A549 (cell line): ENCODE measurements around the gene C1orf216. TPM values are rescaled to one million over a fixed set of nuclear protein-coding genes. Genes with fewer than 3 reads are reported as not detected.
"Not testable (repeated sequence)": the region's sequence is repeated elsewhere in the genome, so short reads cannot be mapped to it uniquely, and the experiment has no call there.

Experiments
- ATAC-seq, 2 experiments: fragments of 200-7000 bp in 1 of 2; fragments of >200 bp in 1 of 2; cut with Nextera tagmentation in 1 of 2; cut with Tn5 transposase in 1 of 2; 3 replicates each; pipeline versions ENCODE4 v1.8.0 to v1.9.1; 2018 to 2020; ENCODE audit warnings: mild to moderate bottlenecking in 1 of 2, moderate library complexity in 1 of 2
- CTCF ChIA-PET: fragments of 300-600 bp; sonication (Branson Sonifier 250); formaldehyde crosslinking; extraction: SDS; loops from one replicate; lab custom pipeline; 2021; ENCODE audit warnings: antibody characterized with exemption, inconsistent platforms; lab: Yijun Ruan, JAX
- POLR2A ChIA-PET: fragments of 350-600 bp; formaldehyde crosslinking; extraction: SDS; loops from one replicate; lab custom pipeline; 2021; ENCODE audit warnings: antibody characterized with exemption, inconsistent platforms; lab: Yijun Ruan, JAX
- DNase-seq, 2 experiments: peaks; one replicate each; pipeline versions ENCODE4 v3.0.0 to v3.0.0-alpha.2; 2011 to 2016; ENCODE audit warnings: low read depth in 1 of 2, low spot score in 1 of 2
- FAIRE-seq: peaks from 2 replicates; lab custom pipeline; 2011; peaks lifted over from hg19 to GRCh38; lab: Jason Lieb, UNC
- H3K27ac ChIP-seq, 2 experiments: fragments of >200 bp; sonication (Bioruptor Twin); formaldehyde crosslinking; 3 replicates each; pipeline ENCODE4 v1.5.1; 2016 to 2017
- H3K4me1 ChIP-seq: fragments of >200 bp; sonication (Bioruptor Twin); formaldehyde crosslinking; 3 replicates; pipeline ENCODE4 v1.6.1; 2016
- H3K4me2 ChIP-seq: fragments of >200 bp; sonication (Bioruptor Twin); formaldehyde crosslinking; 3 replicates; pipeline ENCODE4 v1.6.1; 2016
- H3K4me3 ChIP-seq: fragments of >200 bp; sonication (Bioruptor Twin); formaldehyde crosslinking; 3 replicates; pipeline ENCODE4 v1.5.1; 2016
- H3K9me3 ChIP-seq: fragments of >200 bp; sonication (Bioruptor Twin); formaldehyde crosslinking; 3 replicates; pipeline ENCODE4 v1.6.1; 2016
- ATOH8 ChIP-seq: fragments of 250-450 bp; sonication (Bioruptor Pico); IDR thresholded peaks from 2 replicates; pipeline ENCODE4 v1.5.0; 2020; ENCODE audit warnings: low read depth, mild to moderate bottlenecking, moderate library complexity
- CBX2 ChIP-seq: fragments of 200-600 bp; sonication (generic); IDR thresholded peaks from 2 replicates; pipeline ENCODE4 v1.6.1; 2016; ENCODE audit warnings: low read depth, mild to moderate bottlenecking, borderline replicate concordance
- CEBPB ChIP-seq, 2 experiments: fragments of >200 bp in 1 of 2; sonication (Bioruptor Twin) in 1 of 2; formaldehyde crosslinking in 1 of 2; IDR thresholded peaks; 2 replicates each; pipeline ENCODE4 v1.6.1; 2012 to 2016
- FOSL2 ChIP-seq, 2 experiments: fragments of 450-650 bp in 1 of 2; fragments of >200 bp in 1 of 2; sonication (Bioruptor Twin) in 1 of 2; formaldehyde crosslinking; IDR thresholded peaks; 2 replicates each; pipeline versions ENCODE4 v1.5.0 to v1.6.1; 2016 to 2020; ENCODE audit warnings: mild to moderate bottlenecking in 1 of 2, moderate library complexity in 1 of 2
- GATA3 ChIP-seq: IDR thresholded peaks from 2 replicates; pipeline ENCODE4 v1.6.1; 2012; ENCODE audit warnings: borderline replicate concordance
- HDAC2 ChIP-seq: fragments of 200-600 bp; sonication (generic); IDR thresholded peaks from 2 replicates; pipeline ENCODE4 v1.6.1; 2016
- HES2 ChIP-seq: fragments of >200 bp; sonication (Bioruptor Twin); formaldehyde crosslinking; IDR thresholded peaks from 2 replicates; pipeline ENCODE4 v1.6.1; 2016
- HEYL ChIP-seq: fragments of 250-450 bp; sonication (Bioruptor Pico); IDR thresholded peaks from 2 replicates; pipeline ENCODE4 v1.8.0; 2021; ENCODE audit warnings: mild to moderate bottlenecking, moderate library complexity
- HOXA7 ChIP-seq: fragments of 250-450 bp; sonication (Bioruptor Pico); IDR thresholded peaks from 2 replicates; pipeline ENCODE4 v1.5.0; 2020; ENCODE audit warnings: mild to moderate bottlenecking, moderate library complexity
- JUN ChIP-seq, 2 experiments: fragments of >200 bp; sonication (Bioruptor Twin); formaldehyde crosslinking; IDR thresholded peaks; 2 replicates in 1 of 2; 3 replicates in 1 of 2; pipeline ENCODE4 v1.6.1; 2016 to 2017
- KDM1A ChIP-seq: fragments of 200-600 bp; sonication (generic); IDR thresholded peaks from 2 replicates; pipeline ENCODE4 v1.6.1; 2016; ENCODE audit warnings: low read depth, mild to moderate bottlenecking
- MAFK ChIP-seq: fragments of 450-650 bp; IDR thresholded peaks from 2 replicates; pipeline ENCODE4 v1.6.1; 2014; ENCODE audit not compliant: partially characterized antibody
- MAZ ChIP-seq: fragments of 150-350 bp; IDR thresholded peaks from 2 replicates; pipeline ENCODE4 v1.6.1; 2014; ENCODE audit warnings: antibody characterized with exemption, low read depth, low read length, borderline replicate concordance
- MYC ChIP-seq: IDR thresholded peaks from 2 replicates; pipeline ENCODE4 v1.6.1; 2012; ENCODE audit warnings: mild to moderate bottlenecking, inconsistent platforms, low read length, improper control_type of control experiment, borderline replicate concordance
- NFE2L2 ChIP-seq: fragments of 150-350 bp; conservative IDR thresholded peaks from 2 replicates; pipeline ENCODE4 v1.6.1; 2014; ENCODE audit warnings: low read length
- POLR2A ChIP-seq: IDR thresholded peaks from 2 replicates; pipeline ENCODE4 v1.6.1; 2012; ENCODE audit warnings: mild to moderate bottlenecking, low read length
- RAD21 ChIP-seq, 2 experiments: fragments of >200 bp in 1 of 2; sonication (Bioruptor Twin) in 1 of 2; formaldehyde crosslinking in 1 of 2; IDR thresholded peaks in 1 of 2; conservative IDR thresholded peaks in 1 of 2; 2 replicates in 1 of 2; 3 replicates in 1 of 2; pipeline ENCODE4 v1.6.1; 2012 to 2018; ENCODE audit warnings: inconsistent platforms in 1 of 2
- RARB ChIP-seq: fragments of 250-450 bp; sonication (Bioruptor Pico); IDR thresholded peaks from 2 replicates; pipeline ENCODE4 v1.8.0; 2021; ENCODE audit warnings: mild to moderate bottlenecking, moderate library complexity
- TFCP2L1 ChIP-seq: fragments of 250-450 bp; sonication (Bioruptor Pico); IDR thresholded peaks from 2 replicates; pipeline ENCODE4 v1.5.0; 2021; ENCODE audit warnings: mild to moderate bottlenecking
- TP53 ChIP-seq: fragments of 250-450 bp; sonication (Bioruptor Pico); IDR thresholded peaks from 2 replicates; pipeline ENCODE4 v1.5.0; 2021; ENCODE audit warnings: mild to moderate bottlenecking, moderate library complexity
- ZC3H11A ChIP-seq: fragments of 450-650 bp; IDR thresholded peaks from 2 replicates; pipeline ENCODE4 v1.6.1; 2014; ENCODE audit warnings: antibody characterized with exemption, mild to moderate bottlenecking
- WGBS: methylation state at CpG from one replicate; pipeline ENCODE4 v1.1.6; 2017; ENCODE audit errors: missing lambda C conversion rate; 5-methylcytosine and 5-hydroxymethylcytosine counted together
- polyA plus RNA-seq, 4 experiments: library from polyadenylated mRNA; depleted of rRNA in 3 of 4; stranded (reverse); fragments of >200 nt; fragmentation: RNase III in 1 of 4; extraction: RNeasy Plus Mini Kit Qiagen cat#74134 plus additional on column Dnase treatment in 1 of 4; gene quantifications; 2 replicates in 3 of 4; 3 replicates in 1 of 4; pipeline ENCODE4 v1.2.3, GENCODE V29; 2011 to 2017

The C1orf216 gene
- polyA plus RNA-seq, 2 of the 4 experiments (the other 2 are of a cell fraction), result 12.0 to 17.7 TPM

DNA sequence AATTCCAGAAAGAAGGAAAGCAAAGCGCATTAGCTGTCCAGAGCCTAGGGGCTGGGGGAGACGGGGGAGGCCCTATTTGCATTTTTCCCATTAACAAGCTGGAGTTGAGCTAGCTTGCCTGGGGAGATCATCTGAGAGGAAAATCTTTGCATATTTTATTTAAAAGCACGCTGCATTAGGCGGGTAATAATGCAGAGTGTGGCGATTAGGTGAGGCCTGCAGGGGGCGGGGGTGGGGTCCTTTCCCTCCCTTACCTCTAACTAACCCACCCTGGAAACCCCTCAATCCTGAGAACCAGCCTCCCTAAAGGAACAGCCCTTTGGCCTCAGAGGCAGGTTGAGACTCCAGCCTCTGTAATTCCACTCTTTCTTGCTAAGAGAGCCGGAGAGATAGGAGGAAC, 16.2 kb downstream of the C1orf216 start (continued):
- TF ChIP-seq MAZ (no peak), POLR2A (no peak)

DNA sequence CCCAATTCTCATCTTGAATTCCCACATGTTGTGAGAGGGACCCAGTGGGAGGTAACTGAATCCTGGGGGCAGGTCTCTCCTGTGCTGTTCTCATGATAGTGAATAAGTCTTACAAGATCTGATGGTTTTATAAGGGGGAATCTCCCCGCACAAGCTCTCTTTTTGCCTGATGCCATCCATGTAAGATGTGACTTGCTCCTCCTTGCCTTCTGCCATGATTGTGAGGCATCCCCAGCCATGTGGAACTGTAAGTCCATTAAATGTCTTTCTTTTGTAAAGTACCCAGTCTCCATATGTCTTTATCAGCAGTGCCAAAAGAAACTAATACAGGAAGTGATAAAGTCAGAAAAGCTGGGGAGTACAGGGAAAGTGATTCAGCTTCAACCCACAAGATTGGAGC, 19.5 kb downstream of the C1orf216 start:
- H3K4me1 ChIP-seq, H3K4me3 ChIP-seq, H3K27ac ChIP-seq, DNase-seq, FAIRE-seq, H3K4me2 ChIP-seq, POLR2A ChIA-PET, H3K9me3 ChIP-seq, ATAC-seq: not testable (repeated sequence)
- CTCF ChIA-PET, result interaction anchor here (1.4 to 9.5 kb wide), 2 partner anchors 16 to 28 kb away, joined by 4 to 53 read pairs; no protein-coding TSS in a partner anchor
- 33% methylated on average over 1 of the region's 1 CpG for WGBS

DNA sequence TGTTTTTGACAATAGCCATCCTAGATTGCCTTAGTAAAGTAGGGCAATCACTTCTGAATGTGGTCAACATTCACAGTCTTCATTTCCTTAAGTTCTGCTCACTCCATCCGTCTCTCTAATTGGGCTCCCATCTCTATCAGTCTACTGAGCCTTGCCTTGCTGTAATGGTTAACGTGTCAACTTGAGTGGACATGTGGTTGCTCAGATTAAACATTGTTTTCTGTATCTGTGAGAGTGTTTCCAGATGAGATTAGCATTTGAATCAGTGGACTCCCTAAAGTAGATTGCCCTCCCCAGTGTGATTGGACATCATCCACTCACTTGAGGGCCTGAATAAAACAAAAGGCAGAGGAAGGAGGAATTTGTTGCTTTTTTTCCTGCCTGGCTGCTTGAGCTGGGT, 26.4 kb downstream of the C1orf216 start:
- TF ChIP-seq MAFK, result no peak
- TF ChIP-seq POLR2A, result no peak
- TF ChIP-seq HEYL, result no peak
- TF ChIP-seq FOSL2 (IDR thresholded peaks at IDR 0.05), result no peak
- TF ChIP-seq FOSL2 (CRISPR knock-in tag; IDR thresholded peaks at IDR 0.05), result no peak
- TF ChIP-seq RARB, result no peak
- no peak for TF ChIP-seq ATOH8
- no peak for TF ChIP-seq JUN (IDR thresholded peaks at IDR 0.05)
- TF ChIP-seq TP53 (CRISPR knock-in tag), result no peak
- no peak for TF ChIP-seq GATA3
- no peak for TF ChIP-seq CBX2
- TF ChIP-seq, all 56 proteins: peak for 0
- H3K4me2 ChIP-seq, result no peak overlapping the region
- CTCF ChIA-PET, result no interaction called here

DNA sequence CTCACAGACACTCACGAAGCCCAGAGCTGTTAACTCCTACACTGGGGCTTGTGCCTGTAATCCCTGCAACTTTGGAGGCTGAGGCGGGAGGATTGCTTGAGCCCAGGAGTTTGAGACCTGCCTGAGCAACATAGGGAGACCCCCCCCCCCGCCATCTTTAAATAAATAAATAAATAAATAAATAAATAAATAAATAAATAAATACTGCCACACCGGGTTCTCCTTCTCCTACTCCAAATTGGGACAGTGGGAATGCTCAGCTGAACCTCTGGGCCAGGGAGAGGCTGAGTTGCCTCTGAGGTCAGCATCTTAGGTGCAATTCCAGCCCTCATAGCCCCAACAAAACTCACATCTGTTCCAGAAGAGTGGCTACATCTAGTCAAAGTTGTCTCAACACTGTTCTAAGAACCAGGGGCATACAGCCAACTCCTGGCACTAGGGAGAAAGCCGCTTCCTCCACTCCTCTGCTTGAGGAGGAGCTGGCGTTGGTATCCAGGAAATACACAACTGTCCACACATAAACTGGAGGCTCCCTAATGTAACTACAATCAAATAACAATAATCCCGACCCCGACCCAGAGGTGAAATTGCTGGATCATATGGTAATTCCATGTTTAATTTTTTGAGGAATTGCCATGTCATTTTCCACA, 27.0 kb downstream of the C1orf216 start:
- Histone ChIP-seq H3K4me1 (no peaks in the 10 kb centered on the region), H3K9me3 (no peaks in the 10 kb centered on the region), H3K4me2 (no peak overlapping the region)
- FAIRE-seq (no peak), DNase-seq (no peak), ATAC-seq (no peak)
- POLR2A ChIA-PET, result no interaction called here
- 43% methylated on average over 7 of the region's 8 CpGs for WGBS
- TF ChIP-seq ZC3H11A, result peak; percentile 70
- TF ChIP-seq FOSL2 (IDR thresholded peaks at IDR 0.05), result no peak
- no peak for TF ChIP-seq FOSL2 (CRISPR knock-in tag; IDR thresholded peaks at IDR 0.05)
- TF ChIP-seq, all 56 proteins: peak for 1
- Histone ChIP-seq H3K4me3 (no peak overlapping the region), H3K27ac (no peak overlapping the region)
- CTCF ChIA-PET, result interaction anchor here (1.0 to 1.3 kb wide), 2 partner anchors 24 to 35 kb away, joined by 4 read pairs; no protein-coding TSS in a partner anchor

More for the DNA sequence above, 26.4 kb downstream of the C1orf216 start:
- 69% methylated on average over 2 of the region's 2 CpGs for WGBS
- DNase-seq (no peak), ATAC-seq (no peak), FAIRE-seq (no peak)
- H3K9me3 ChIP-seq, result no peaks in the 10 kb centered on the region
- no peaks in the 10 kb centered on the region for H3K4me1 ChIP-seq
- H3K4me3 ChIP-seq, result no peak overlapping the region
- no peak overlapping the region for H3K27ac ChIP-seq
- POLR2A ChIA-PET, result no interaction called here

DNA sequence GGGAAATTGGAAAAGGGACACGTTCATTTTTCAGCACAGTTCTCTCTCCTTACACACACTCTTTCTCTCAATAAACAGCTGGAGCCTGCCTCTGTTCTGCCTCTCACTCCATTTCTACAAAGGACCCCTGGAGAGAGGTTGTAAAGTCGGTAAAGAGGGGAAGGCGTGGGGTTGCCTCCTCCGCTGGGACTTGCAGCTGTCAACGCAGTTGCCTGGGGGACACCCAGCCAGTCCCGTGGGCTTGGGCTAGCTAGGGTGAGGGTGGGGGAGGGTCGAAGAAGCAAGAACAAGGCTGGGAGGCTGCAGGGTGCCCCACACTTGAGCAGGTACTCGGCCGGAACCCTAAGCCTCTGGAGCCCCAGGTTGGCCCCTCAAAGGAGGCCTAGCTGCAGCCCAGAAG, 27.6 kb downstream of the C1orf216 start:
- FAIRE-seq, result no peak
- no peak for DNase-seq
- Histone ChIP-seq H3K4me2 (no peak overlapping the region), H3K27ac (no peak overlapping the region), H3K4me3 (no peak overlapping the region), H3K9me3 (no peaks in the 10 kb centered on the region), H3K4me1 (no peaks in the 10 kb centered on the region)
- TF ChIP-seq GATA3 (no peak), CEBPB (IDR thresholded peaks at IDR 0.05) (no peak), TFCP2L1 (no peak), POLR2A (no peak), HOXA7 (no peak), MYC (no peak), KDM1A (no peak), HES2 (no peak), NFE2L2 (no peak), RAD21 (conservative IDR thresholded peaks at IDR 0.05 in 1 of 2, IDR thresholded peaks at IDR 0.05 in 1 of 2) (no peak), FOSL2 (IDR thresholded peaks at IDR 0.05) (no peak), FOSL2 (CRISPR knock-in tag; IDR thresholded peaks at IDR 0.05) (no peak), HDAC2 (no peak)
- whole genome bisulfite sequencing, result 62% methylated on average over 8 of the region's 9 CpGs
- CTCF ChIA-PET, result interaction anchor here (1.0 to 1.3 kb wide), 2 partner anchors 24 to 35 kb away, joined by 4 read pairs; no protein-coding TSS in a partner anchor
- POLR2A ChIA-PET, result no interaction called here
- ATAC-seq, result no peak

DNA sequence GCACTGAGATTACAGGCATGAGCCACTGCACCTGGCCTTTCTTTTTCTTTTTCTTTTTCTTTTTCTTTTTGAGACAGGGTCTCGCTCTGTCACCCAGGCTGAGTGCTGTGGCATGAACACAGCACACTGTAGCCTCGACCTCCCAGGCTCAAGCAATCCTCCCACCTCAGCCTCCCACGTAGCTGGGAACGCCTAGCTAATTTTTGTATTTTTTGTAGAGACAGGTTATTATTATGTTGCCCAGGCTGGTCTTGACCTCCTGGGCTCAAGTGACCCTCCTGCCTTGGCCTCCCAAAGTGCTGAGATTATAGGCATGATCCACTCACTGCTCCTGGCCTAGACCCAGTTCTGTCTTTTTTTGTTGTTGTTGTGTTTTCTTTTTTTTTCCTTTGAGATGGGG, 28.6 kb downstream of the C1orf216 start:
- CTCF ChIA-PET, result interaction anchor here (1.1 to 2.4 kb wide), 2 partner anchors 24 to 272 kb away, joined by 3 to 7 read pairs; no protein-coding TSS in a partner anchor
- FAIRE-seq, DNase-seq, H3K4me1 ChIP-seq, ATAC-seq, POLR2A ChIA-PET, H3K9me3 ChIP-seq, H3K27ac ChIP-seq, H3K4me2 ChIP-seq, H3K4me3 ChIP-seq: not testable (repeated sequence)
- WGBS, result 76% methylated on average over 4 of the region's 4 CpGs
